Measurements from ENCODE around the gene JADE2. TPM values are rescaled to one million over a fixed set of nuclear protein-coding genes. Genes with fewer than 3 reads are reported as not detected.
"Not testable (repeated sequence)": the region's sequence is repeated elsewhere in the genome, so short reads cannot be mapped to it uniquely, and the experiment has no call there.

The JADE2 gene
- total RNA-seq, 1 donor from 2014 or later = 13.5 TPM

- Histone ChIP-seq H3K4me3 (ENCODE audit: low read depth, low read length) (no peak overlapping the region), H3K27me3 (ENCODE audit: control insufficient read depth, insufficient read depth, low read length) (no peaks in the 10 kb centered on the region), H3K36me3 (ENCODE audit: control insufficient read depth, insufficient read depth, low read length) (no peaks in the 10 kb centered on the region)
- no peak for DNase-seq (ENCODE audit: low read depth)
- TF ChIP-seq CTCF (IDR thresholded peaks at IDR 0.05; ENCODE audit: insufficient read depth, low read length, poor library complexity, severe bottlenecking) = peak; percentile 46
Measured at GRCh38 chr5:134511796-134512660, 13.4 kb upstream of the JADE2 start.

GRCh38 chr5:134512661-134512999 lies 12.8 kb upstream of the JADE2 start:
- H3K4me3 ChIP-seq (ENCODE audit: low read depth, low read length) = no peak overlapping the region
- no peaks in the 10 kb centered on the region for H3K36me3 ChIP-seq (ENCODE audit: control insufficient read depth, insufficient read depth, low read length)
- no peak for TF ChIP-seq CTCF (IDR thresholded peaks at IDR 0.05; ENCODE audit: insufficient read depth, low read length, poor library complexity, severe bottlenecking)
- no peaks in the 10 kb centered on the region for H3K27me3 ChIP-seq (ENCODE audit: control insufficient read depth, insufficient read depth, low read length)
- DNase-seq (ENCODE audit: low read depth) = no peak

GRCh38 chr5:134515801-134516200 lies 9.7 kb upstream of the JADE2 start:
- no peak for TF ChIP-seq CTCF (IDR thresholded peaks at IDR 0.05; ENCODE audit: insufficient read depth, low read length, poor library complexity, severe bottlenecking)
- Histone ChIP-seq H3K36me3 (ENCODE audit: control insufficient read depth, insufficient read depth, low read length) (no peaks in the 10 kb centered on the region), H3K27me3 (ENCODE audit: control insufficient read depth, insufficient read depth, low read length) (no peaks in the 10 kb centered on the region), H3K4me3 (ENCODE audit: low read depth, low read length) (no peak overlapping the region)
- DNase-seq (ENCODE audit: low read depth) = no peak

- not testable (repeated sequence) for DNase-seq (ENCODE audit: low read depth)
Measured at GRCh38 chr5:134516984-134517383, 8.5 kb upstream of the JADE2 start.

GRCh38 chr5:134517553-134517952 lies 7.9 kb upstream of the JADE2 start:
- no peak for DNase-seq (ENCODE audit: low read depth)
- H3K36me3 ChIP-seq (ENCODE audit: control insufficient read depth, insufficient read depth, low read length) = no peaks in the 10 kb centered on the region
- H3K27me3 ChIP-seq (ENCODE audit: control insufficient read depth, insufficient read depth, low read length) = no peaks in the 10 kb centered on the region
- H3K4me3 ChIP-seq (ENCODE audit: low read depth, low read length) = no peak overlapping the region
- no peak for TF ChIP-seq CTCF (IDR thresholded peaks at IDR 0.05; ENCODE audit: insufficient read depth, low read length, poor library complexity, severe bottlenecking)

More at GRCh38 chr5:134516984-134517383, 8.5 kb upstream of the JADE2 start:
- not testable (repeated sequence) for H3K36me3 ChIP-seq (ENCODE audit: control insufficient read depth, insufficient read depth, low read length); H3K4me3 ChIP-seq (ENCODE audit: low read depth, low read length); H3K27me3 ChIP-seq (ENCODE audit: control insufficient read depth, insufficient read depth, low read length)

- TF ChIP-seq CTCF (IDR thresholded peaks at IDR 0.05; ENCODE audit: insufficient read depth, low read length, poor library complexity, severe bottlenecking) = no peak
- Histone ChIP-seq H3K27me3 (ENCODE audit: control insufficient read depth, insufficient read depth, low read length) (no peaks in the 10 kb centered on the region), H3K4me3 (ENCODE audit: low read depth, low read length) (no peak overlapping the region), H3K36me3 (ENCODE audit: control insufficient read depth, insufficient read depth, low read length) (no peaks in the 10 kb centered on the region)
- no peak for DNase-seq (ENCODE audit: low read depth)
Measured at GRCh38 chr5:134519989-134520388, 5.5 kb upstream of the JADE2 start.

All from kidney epithelial cell (primary cell).